Activated T-helper 1 cell treated with anti-CD3 and anti-CD28 coated beads, Interleukin-2, amount 50 U/mL, for 16 hours (primary cell): ENCODE results near the gene FCN3.
"Not testable (repeated sequence)": the region's sequence is repeated elsewhere in the genome, so short reads cannot be mapped to it uniquely, and the experiment has no call there.

Experiments
- DNase-seq, 2 donors: peaks; one replicate each; pipeline ENCODE4 v3.0.0-alpha.2; 2020; ENCODE audit warnings: low read depth in 1 of 2, low spot score in 1 of 2

FCN3 gene

DNA sequence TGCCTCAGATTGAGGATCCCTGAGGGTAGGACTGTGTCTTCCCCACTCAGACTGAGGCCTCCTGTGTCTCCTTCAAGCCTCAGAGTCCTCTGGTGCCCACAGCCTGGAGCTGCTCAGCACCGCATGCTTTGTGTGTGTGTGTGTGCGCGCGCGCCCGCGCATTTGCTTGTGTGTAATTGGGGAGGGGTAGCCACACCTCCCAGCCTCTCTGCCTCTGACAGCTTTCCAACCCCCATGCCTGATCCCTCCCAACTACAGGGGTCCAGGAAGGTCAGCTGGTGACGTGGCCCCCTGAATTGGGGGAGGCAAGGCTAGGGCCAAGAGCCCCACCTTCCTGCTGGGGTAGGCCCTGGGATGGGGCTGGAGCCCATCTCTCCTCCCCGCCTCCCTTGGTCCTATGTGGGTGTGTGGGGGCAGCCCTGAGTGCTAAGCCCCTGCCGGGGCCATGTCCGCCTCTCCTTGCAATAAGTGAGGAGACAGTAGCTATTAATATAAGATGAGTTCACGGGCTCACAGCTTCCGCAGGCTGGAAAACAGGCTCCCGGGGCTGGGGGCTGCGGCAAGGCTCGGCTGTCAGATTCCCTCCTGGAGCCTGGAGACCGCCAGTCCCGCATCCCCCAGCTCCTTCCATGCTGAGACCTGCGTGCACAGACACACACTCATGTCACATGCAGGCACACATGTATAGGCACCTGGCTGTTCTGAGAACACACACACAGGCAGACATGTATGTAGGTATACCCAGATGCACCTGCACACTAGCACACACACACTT is 24.8 kb upstream of the FCN3 start:
- no peak for DNase-seq

DNA sequence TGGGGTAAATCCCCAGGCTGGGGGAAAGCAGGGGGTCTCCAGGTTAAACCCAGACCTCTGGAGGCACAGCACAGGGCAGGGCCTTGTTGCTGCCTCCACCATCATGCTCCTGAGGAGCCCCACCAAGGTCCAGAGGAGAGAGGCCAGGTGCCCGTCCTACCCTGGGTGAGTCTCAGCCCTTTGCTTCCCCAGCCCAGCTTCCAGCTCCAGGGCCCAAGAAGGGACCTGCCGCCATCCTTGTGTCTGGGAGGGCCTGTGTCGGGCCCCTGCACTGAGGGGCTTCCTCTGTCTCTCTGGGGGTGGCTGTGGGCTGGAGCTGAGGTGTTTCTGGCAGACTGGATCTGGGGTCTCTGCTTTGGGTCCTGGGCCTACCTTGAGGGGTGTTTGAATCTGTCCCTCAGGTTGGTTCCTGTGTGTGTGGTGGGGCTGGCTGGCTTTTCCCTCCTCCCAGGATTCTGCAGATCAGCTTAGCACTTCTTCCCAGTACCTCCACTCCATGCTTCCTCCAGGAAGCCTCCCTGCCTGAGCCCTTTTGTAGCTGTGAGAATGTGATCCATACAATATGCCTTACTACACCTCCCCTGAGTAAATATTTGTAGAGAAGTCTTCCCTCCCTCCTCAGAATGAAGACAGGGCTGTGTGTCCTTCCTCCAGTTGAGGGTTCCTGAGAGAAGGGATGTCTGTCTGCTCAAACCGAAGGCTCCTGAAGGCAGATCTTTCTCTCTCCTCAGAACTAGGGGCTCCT is 24.0 kb upstream of the FCN3 start:
- DNase-seq: no peak

GRCh38 chr1:27397749-27398148 is 23.1 kb upstream of the FCN3 start:
- no peak for DNase-seq

DNA sequence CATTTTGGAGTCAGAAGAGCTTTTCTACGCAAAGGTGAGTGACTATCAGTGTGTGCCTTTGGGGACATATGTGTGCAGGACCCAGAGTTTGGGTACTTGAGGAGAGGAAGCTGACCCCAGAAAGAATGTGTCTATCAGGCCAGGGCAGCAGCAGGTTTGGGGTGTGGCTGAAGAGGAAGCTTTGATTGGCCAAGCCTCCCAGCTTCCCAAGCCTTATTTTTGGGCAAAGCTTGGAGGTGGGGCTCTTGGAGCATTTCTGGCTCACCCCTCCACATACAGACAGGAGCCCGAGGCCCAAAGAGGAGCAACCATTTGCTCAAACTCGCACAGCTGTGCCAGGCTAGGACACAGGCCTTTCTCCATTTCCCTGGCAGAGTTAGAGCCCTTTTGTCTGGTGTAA is 22.5 kb upstream of the FCN3 start:
- DNase-seq: no peak

DNA sequence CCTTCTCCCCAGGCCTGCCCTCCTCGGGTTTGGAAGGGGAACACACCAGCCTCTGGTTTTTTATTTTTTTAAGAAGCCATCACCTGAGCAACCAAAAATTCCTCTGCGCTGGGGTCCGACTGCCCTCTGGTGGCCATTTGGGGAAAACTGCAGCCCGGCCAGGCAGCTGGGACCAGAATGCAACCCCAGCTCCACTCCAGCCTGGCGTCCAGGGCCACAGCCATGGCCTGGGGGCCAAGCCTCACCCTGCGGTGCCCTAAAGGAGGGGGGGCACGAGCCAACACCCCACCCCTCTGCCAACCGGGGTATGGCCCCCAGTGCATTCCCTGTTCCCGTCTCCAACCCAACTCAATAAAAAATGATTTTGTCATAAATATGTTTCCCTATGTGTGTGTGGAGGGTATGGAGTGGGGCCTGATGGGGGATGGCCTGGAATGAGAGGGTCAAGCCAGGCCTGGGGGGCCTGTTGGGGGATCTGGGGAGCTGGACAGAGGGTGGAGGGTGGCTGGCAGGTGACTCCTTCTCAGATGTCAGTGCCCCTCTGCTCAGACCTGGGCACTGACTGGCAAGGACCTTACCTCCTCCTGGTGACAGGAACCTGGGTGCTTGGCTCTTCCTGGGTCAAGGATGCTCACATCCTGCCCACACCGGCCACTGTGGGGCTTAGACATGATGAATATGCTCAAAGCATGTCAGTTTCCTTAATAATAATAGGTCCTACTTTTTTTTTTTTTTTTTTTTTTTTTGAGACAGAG is 21.0 kb upstream of the FCN3 start:
- peak; percentile 62 to 68 for DNase-seq

GRCh38 chr1:27394925-27395324 is 20.3 kb upstream of the FCN3 start:
- DNase-seq: no peak

- no peak for DNase-seq
Measured at GRCh38 chr1:27394282-27394658, 19.6 kb upstream of the FCN3 start.

GRCh38 chr1:27393641-27394281 is 19.1 kb upstream of the FCN3 start:
- no peak for DNase-seq

GRCh38 chr1:27392778-27393635 is 18.4 kb upstream of the FCN3 start:
- DNase-seq: no peak

DNA sequence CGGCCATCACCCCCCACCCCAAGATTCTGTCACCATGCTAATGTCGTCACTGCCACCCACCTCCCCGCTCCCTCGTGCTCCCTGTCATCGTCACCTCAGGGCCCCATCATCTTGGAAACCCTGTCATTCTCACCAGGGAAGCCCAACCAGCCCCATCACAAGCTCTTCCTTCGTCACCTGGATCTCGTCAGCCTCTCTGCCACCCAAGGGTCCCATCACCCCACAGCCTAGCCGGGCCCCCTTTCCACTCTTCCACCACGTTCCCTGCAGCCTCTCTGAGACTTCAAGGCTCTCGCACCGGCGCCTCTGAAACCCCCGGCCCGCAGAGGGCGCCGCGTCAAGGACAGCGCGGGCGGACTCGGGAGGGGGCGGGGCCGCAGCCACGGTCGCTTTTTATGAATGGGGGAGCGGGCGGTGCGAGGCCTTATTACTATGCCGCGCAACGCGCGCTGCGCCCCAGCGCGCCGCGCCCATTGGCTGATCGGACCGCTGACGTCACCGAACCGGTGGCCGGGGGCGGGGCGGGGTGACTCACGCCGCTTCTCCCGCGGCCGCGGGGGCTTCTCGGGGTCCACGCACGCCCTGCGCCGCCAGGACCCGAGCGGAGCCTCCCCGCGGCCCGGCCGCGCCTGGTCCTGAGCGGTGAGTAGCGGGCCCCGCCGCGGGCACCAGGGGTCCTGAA is 17.6 kb upstream of the FCN3 start, which contains the start of gene GPR3:
GPR3 (plus strand) TSS at position 527 of the 682 bp plus-strand sequence. CDS start 1,177 bp downstream, outside the sequence.
- DNase-seq: peak; percentile 83 to 91

GRCh38 chr1:27391511-27392095 is 17.0 kb upstream of the FCN3 start:
- DNase-seq: no peak

DNA sequence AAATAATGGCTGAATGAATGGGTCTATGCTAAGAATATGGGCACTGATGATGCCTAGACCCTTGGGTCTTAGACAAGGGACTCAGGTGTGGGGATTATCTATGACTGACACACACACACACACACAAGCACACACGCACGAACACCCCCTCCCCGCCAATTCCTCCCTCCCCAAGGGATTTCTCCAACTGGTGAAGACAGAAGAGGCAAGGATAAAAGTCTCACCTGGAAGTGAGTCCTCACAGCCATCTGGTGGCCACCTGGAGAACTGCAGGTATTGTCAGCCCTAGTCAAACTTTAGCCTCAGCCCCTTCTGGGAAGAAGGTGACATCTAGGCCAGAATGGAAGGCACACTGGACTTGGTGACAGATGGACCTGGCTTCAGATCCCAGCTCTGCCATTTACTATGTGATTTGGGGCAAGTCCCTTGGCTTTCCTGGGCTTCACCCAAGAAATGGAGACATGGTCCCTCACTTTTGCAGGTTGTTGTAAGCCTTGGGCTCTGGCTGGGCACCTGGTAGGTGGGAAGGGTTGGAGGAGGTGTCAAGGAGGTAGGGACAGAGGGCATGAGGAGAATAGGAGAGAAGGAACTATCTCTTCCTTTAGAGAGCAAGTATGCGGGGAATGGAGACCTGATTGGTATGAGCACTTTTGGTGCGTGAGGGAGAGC is 13.8 kb upstream of the FCN3 start:
- DNase-seq: peak; percentile 55 to 69

- not testable (repeated sequence) for DNase-seq
Measured at GRCh38 chr1:27384797-27385196, 10.2 kb upstream of the FCN3 start.

- no peak for DNase-seq
Measured at GRCh38 chr1:27383661-27384060, 9.0 kb upstream of the FCN3 start.

GRCh38 chr1:27383039-27383605 is 8.5 kb upstream of the FCN3 start, which contains the start of gene CD164L2:
Gene CD164L2, minus strand, starts transcription at chr1:27383333. Its CDS starts 94 bp downstream, at chr1:27383239.
- no peak for DNase-seq

DNA sequence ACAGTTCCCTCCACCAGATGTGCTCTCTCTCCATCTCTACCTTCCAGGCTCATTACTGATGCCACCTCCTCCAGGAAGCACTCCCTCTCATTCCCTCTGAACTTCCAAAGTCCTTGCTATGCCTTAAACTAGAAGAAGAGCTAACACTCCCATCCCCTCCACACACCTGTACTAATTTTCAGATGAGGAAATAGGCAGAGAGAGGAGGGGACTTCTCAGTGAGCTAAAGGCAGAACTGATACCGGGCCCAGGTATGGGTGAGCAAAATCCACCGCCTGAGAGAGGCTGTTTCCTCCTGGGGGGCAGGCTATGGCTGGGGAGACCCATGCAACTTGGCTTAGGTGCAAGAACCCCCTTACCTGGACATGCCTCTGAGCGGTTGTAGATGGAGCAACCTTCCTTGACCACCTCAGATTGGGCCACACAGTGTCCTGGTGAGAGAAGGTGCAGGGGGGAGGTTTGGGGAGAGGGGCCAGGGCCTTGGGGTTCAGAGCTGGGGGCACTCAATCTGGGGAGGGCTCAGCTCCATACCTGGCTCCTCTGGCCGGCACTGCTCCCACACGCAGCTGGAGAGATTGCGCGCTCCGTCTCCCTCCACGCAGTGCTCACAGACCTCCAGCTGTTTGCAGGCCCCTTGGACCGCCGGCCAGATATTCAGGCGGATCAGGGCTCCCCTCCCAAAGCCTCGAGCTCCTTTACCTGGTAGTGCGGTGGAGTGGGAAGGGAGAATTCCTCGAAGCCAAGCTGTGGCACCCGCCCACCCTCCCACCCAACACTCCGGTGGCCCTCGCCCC is 7.5 kb upstream of the FCN3 start:
- DNase-seq: no peak
